ENCODE results near the gene ARMC7.

Gene ARMC7

GRCh38 chr17:75147878-75148546 lies 38.2 kb downstream of the ARMC7 start:
- no peaks in the 10 kb centered on the region for H3K27me3 ChIP-seq (replicated peaks; ENCODE audit: insufficient read depth, low read length)
- H3F3A ChIP-seq (ENCODE audit: insufficient read depth, low read length) = no peaks in the 10 kb centered on the region
- TF ChIP-seq CTCF (IDR thresholded peaks at IDR 0.05; ENCODE audit: low read length) (no peak), EZH2phosphoT487 (IDR thresholded peaks at IDR 0.05; ENCODE audit: low read length) (no peak), EZH2 (optimal IDR thresholded peaks at IDR 0.05; ENCODE audit: low read depth, low read length) (no peak)
- H3K4me1 ChIP-seq (ENCODE audit: low read length) = peaks cover 8% of the 10 kb centered on the region
- H3K4me3 ChIP-seq (ENCODE audit: low read length) = no peak overlapping the region
- no peak for DNase-seq
- H4K20me1 ChIP-seq (ENCODE audit: insufficient read depth, low read length) = no peaks in the 10 kb centered on the region
- H3K9me2 ChIP-seq (replicated peaks; ENCODE audit: insufficient read depth, low read length) = no peaks in the 10 kb centered on the region
- H3K27ac ChIP-seq (ENCODE audit: low read length) = no peak overlapping the region
- no peak overlapping the region for H3K9ac ChIP-seq (ENCODE audit: low read length)
- peaks cover 52% of the 10 kb centered on the region for H3K79me2 ChIP-seq (ENCODE audit: low read length)
- no peak overlapping the region for H2AFZ ChIP-seq (ENCODE audit: low read length)
- H3K4me2 ChIP-seq (ENCODE audit: low read depth, low read length) = no peak overlapping the region
- no peaks in the 10 kb centered on the region for H3K9me3 ChIP-seq (replicated peaks; ENCODE audit: insufficient read depth, low read length)
- H3K36me3 ChIP-seq (replicated peaks; ENCODE audit: insufficient read depth, low read length) = peaks cover 10% of the 10 kb centered on the region; the same call in 1 of the 2 replicates

- Histone ChIP-seq H3K36me3 (replicated peaks; ENCODE audit: insufficient read depth, low read length) (0 out of 2 replicates have a peak, but pooled peaks cover 3% of the 10 kb centered on the region), H4K20me1 (ENCODE audit: insufficient read depth, low read length) (no peaks in the 10 kb centered on the region), H3K27ac (ENCODE audit: low read length) (no peak overlapping the region), H3K4me1 (ENCODE audit: low read length) (peaks cover 15% of the 10 kb centered on the region), H3F3A (ENCODE audit: insufficient read depth, low read length) (no peaks in the 10 kb centered on the region), H3K4me3 (ENCODE audit: low read length) (no peak overlapping the region), H3K9me2 (replicated peaks; ENCODE audit: insufficient read depth, low read length) (no peaks in the 10 kb centered on the region), H3K79me2 (ENCODE audit: low read length) (peaks cover 62% of the 10 kb centered on the region), H2AFZ (ENCODE audit: low read length) (no peak overlapping the region), H3K9ac (ENCODE audit: low read length) (no peak overlapping the region), H3K27me3 (replicated peaks; ENCODE audit: insufficient read depth, low read length) (no peaks in the 10 kb centered on the region), H3K4me2 (ENCODE audit: low read depth, low read length) (no peak overlapping the region), H3K9me3 (replicated peaks; ENCODE audit: insufficient read depth, low read length) (no peaks in the 10 kb centered on the region)
- TF ChIP-seq EZH2phosphoT487 (IDR thresholded peaks at IDR 0.05; ENCODE audit: low read length) (no peak), EZH2 (optimal IDR thresholded peaks at IDR 0.05; ENCODE audit: low read depth, low read length) (no peak), CTCF (IDR thresholded peaks at IDR 0.05; ENCODE audit: low read length) (no peak)
- no peak for DNase-seq
Measured at GRCh38 chr17:75151930-75152329, 42.2 kb downstream of the ARMC7 start.

GRCh38 chr17:75152523-75152921 lies 42.8 kb downstream of the ARMC7 start:
- DNase-seq = no peak
- peaks cover 15% of the 10 kb centered on the region for H3K4me1 ChIP-seq (ENCODE audit: low read length)
- H3K4me2 ChIP-seq (ENCODE audit: low read depth, low read length) = peak overlapping the region; percentile 75
- no peaks in the 10 kb centered on the region for H3K36me3 ChIP-seq (replicated peaks; ENCODE audit: insufficient read depth, low read length)
- H3K4me3 ChIP-seq (ENCODE audit: low read length) = peak overlapping the region; percentile 82; the same call in 1 of the 2 replicates
- H3K27ac ChIP-seq (ENCODE audit: low read length) = no peak overlapping the region
- no peaks in the 10 kb centered on the region for H4K20me1 ChIP-seq (ENCODE audit: insufficient read depth, low read length)
- no peaks in the 10 kb centered on the region for H3K9me3 ChIP-seq (replicated peaks; ENCODE audit: insufficient read depth, low read length)
- peaks cover 59% of the 10 kb centered on the region for H3K79me2 ChIP-seq (ENCODE audit: low read length)
- no peak overlapping the region for H2AFZ ChIP-seq (ENCODE audit: low read length)
- H3K27me3 ChIP-seq (replicated peaks; ENCODE audit: insufficient read depth, low read length) = no peaks in the 10 kb centered on the region
- H3K9me2 ChIP-seq (replicated peaks; ENCODE audit: insufficient read depth, low read length) = no peaks in the 10 kb centered on the region
- H3F3A ChIP-seq (ENCODE audit: insufficient read depth, low read length) = no peaks in the 10 kb centered on the region
- peak overlapping the region; percentile 64; the same call in 1 of the 2 replicates for H3K9ac ChIP-seq (ENCODE audit: low read length)
- TF ChIP-seq EZH2 (optimal IDR thresholded peaks at IDR 0.05; ENCODE audit: low read depth, low read length) (no peak), CTCF (IDR thresholded peaks at IDR 0.05; ENCODE audit: low read length) (no peak), EZH2phosphoT487 (IDR thresholded peaks at IDR 0.05; ENCODE audit: low read length) (no peak)
